ENCODE data around the gene MSS51.

- TF ChIP-seq CTCF (IDR thresholded peaks at IDR 0.05) (no peak), POLR2AphosphoS5 (IDR thresholded peaks at IDR 0.05) (no peak), POLR2A (IDR thresholded peaks at IDR 0.05) (no peak), EP300 (IDR thresholded peaks at IDR 0.05) (no peak)
These were observed 25.3 kb downstream of the MSS51 start for GRCh38 chr10:73408061-73408460.
